Body of pancreas (tissue), 4 donors: Measurements from ENCODE around the gene JSRP1.

Source experiments
- CTCF ChIP-seq, 7 experiments: fragments of 450-650 bp in 4 of 7; fragments of 200-600 bp in 3 of 7; sonication (generic) in 3 of 7; IDR thresholded peaks; one replicate each; pipeline ENCODE4 v1.5.1; 2016 to 2019; ENCODE audit warnings: antibody characterized with exemption in 7 of 7
- POLR2A ChIP-seq, 3 donors: fragments of 450-650 bp; IDR thresholded peaks; one replicate each; pipeline ENCODE4 v1.6.1; 2016; ENCODE audit warnings: antibody characterized with exemption in 3 of 3, mild to moderate bottlenecking in 2 of 3

GRCh38 chr19:2274185-2274711 lies 18.0 kb upstream of the JSRP1 start:
- TF ChIP-seq POLR2A (IDR thresholded peaks at IDR 0.05) (no peak), CTCF (IDR thresholded peaks at IDR 0.05) (no peak)
